ENCODE data around the gene USPL1.
"Not testable (repeated sequence)": the region's sequence is repeated elsewhere in the genome, so short reads cannot be mapped to it uniquely, and the experiment has no call there.

The USPL1 gene

GRCh38 chr13:30616927-30617314, 799 bp upstream of the USPL1 start:
- DNase-seq, result peak; percentile 90 to 97

GRCh38 chr13:30618186-30618929, 638 bp downstream of the USPL1 start:
- DNase-seq, result peak; percentile 45 to 67

- DNase-seq, result no peak
These were observed 1.2 kb downstream of the USPL1 start for GRCh38 chr13:30618930-30619279.

- no peak for DNase-seq
These were observed 2.0 kb downstream of the USPL1 start for GRCh38 chr13:30619731-30620130.

- DNase-seq, result no peak
These were observed 3.2 kb downstream of the USPL1 start for GRCh38 chr13:30620941-30621340.

- no peak for DNase-seq
These were observed 4.8 kb downstream of the USPL1 start for GRCh38 chr13:30622551-30622950.

- DNase-seq, result no peak
These were observed 5.7 kb downstream of the USPL1 start for GRCh38 chr13:30623392-30623791.

GRCh38 chr13:30624630-30625029, 6.9 kb downstream of the USPL1 start:
- no peak for DNase-seq

DNA sequence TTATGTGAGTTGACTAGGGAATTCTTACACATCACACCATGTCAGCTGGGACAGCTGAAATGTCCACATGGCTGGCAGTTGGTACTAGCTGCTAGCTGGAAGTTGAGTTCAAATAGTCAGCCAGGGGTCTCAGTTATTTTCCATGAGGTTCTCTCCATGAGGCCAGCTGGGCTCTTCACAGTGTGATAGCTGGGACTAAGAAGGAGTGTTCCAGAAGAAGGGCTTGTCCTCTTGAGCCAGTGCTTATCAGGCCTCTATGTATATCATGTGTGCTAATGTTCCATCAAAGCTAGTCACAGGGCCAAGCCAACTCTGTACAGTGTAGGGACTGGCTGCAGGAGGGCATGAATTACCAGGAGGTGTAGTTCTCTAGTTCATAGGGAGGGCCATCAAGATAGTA, 11.8 kb downstream of the USPL1 start:
- no peak for DNase-seq

DNA sequence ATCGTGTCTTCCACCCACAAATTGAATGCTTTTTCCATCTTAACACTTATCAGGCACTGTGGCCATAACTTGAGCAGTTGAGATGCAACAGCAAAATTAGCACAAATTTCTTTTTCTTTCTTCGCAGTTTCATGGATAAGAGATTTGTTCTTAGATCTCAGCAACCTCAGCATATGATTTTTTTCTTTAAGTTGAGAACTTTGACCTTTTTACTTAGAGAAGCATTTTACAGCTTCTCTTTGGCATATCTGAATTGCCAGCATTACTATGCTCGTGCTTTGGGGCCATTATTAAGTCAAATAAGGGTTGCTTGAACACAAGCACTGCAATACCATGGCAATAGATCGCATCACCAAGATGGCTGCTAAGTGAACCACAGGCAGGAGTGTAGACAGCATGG, 16.1 kb downstream of the USPL1 start:
- no peak for DNase-seq

DNA sequence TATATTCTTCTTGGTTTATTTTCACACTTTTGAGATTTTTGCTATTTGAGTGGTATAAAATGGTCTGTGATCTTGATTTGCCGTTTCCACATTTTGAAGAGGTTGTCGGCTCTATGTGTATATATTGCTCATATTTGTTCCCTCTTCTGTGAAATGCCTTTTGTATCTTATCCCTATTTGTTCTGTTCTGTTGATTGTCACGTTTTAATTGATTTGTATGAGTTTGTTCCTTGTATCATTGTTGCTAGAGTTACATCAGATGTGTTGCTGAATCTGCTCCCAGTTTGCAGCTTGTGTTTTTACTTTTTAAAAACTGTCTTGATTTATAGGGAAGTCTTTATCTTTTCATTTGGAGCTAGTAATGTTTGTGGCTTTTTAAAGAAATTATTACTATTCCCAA, 17.1 kb downstream of the USPL1 start:
- no peak for DNase-seq

DNA sequence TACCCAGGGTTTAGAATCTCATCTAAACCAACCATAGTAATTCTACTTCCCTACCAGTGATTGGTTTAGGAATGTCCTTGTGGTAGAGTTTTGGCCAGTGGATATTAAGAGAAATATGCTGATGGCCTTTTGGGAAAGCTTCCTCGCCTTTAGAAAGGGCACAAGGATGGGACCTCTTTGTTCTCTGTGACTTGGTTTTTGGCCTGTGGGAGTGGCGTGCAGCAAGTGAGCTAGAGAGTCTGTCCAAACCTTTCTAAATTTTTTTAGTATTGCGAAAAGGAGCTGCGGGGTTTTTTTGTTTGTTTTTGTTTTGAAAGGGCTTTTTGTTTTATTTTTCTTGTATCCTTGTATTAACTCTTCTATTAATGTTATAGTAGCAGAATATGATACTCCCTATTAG, 20.6 kb downstream of the USPL1 start:
- no peak for DNase-seq

DNA sequence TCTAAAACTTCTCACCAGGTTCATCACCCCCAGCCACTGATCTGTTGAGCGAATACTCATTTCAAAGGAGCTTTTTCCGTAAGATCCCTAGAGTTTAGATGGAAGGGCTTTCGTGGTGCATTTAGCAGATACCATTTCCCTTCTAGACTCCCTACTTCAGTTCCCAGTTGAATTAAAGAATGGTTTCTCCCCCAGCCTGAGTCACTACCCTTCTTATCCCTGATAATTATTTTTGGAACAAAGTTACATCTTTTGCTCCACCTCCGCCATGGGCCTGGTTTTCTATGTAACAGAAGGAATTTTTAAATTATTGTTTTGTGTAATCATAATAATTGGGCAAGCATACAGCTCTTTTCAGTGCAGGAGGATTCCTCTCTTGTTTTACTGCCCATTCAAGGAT, 22.0 kb downstream of the USPL1 start:
- no peak for DNase-seq

GRCh38 chr13:30641173-30641572, 23.5 kb downstream of the USPL1 start:
- DNase-seq, result not testable (repeated sequence)

DNA sequence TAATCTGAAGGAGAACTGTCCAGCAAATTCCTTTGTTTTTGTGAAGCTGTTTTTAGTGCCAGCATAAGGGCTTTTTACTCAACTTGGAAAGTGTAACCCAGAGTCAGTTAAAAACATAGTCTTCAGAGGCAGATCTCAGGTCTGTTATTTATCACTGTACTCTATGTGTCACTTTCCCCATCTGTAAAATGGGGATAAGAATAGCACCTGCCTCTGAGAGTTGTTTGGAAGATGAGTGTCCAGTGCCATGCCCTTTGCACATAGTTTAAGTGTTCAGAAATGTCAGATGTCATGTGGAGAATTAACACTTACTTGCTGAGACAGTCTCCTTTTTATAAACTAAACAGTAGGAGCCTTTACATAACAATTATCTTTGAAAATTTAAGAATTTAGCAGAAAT, 27.9 kb downstream of the USPL1 start:
- DNase-seq, result no peak

GRCh38 chr13:30647420-30647819, 29.7 kb downstream of the USPL1 start:
- DNase-seq, result no peak

DNA sequence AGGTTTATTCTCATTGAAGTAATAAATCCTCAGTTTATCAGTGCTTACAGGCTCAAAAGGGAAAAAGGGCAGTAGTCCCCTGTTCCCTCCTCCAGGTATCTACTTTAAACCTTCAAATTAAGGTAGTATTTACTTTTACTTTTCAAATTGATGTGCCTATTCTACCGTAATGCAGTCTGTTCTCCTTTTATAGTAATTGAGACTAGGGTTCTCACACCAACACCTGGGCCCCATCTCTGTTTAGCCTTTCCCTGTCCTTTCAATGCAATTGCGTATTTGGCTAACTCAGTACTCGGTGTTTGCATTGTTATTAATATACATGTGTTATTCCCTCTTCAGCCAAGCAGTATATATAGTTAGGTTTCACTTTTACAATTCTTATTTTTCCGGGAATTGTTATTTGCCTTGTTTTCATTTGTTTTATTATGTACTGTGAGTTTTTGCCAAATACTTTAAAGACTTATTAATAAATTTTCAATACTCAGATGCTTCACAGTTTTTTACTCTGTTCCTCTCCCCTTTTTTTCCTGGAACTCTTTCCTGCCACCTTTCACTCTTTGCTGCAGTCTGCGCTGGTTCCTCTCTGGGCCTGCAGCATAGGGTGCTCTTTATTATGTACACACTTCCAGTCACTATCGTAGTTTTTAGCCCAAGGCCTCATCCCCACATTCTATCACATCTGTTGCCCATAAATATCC, 30.3 kb downstream of the USPL1 start:
- DNase-seq, result no peak

DNA sequence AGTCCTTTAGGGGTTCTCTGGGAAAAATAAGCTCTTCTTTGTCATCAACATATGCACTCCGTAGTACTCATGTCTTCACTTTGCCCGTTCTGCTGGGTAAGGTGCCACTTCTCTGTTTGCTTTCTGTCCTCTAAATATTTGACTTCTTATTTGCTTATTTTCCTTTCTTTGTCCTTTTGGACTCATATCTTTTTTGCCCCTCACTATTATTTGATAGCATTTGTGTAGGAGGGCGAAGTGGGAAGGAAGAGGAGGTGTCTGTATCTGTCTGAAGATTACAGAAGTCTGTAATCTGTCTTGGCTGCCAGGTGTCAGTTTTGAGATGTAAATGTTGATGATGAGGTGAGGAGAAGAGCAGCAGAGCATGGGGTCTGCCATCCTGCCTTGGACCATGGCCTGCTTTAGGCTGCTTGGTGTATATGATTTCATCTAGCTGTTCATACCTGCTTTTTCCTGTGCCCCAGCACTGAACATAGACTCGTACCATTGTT, 30.8 kb downstream of the USPL1 start:
- DNase-seq, result no peak

GRCh38 chr13:30651648-30652047, 33.9 kb downstream of the USPL1 start:
- DNase-seq, result peak in 1 of 2 experiments; percentile 24

DNA sequence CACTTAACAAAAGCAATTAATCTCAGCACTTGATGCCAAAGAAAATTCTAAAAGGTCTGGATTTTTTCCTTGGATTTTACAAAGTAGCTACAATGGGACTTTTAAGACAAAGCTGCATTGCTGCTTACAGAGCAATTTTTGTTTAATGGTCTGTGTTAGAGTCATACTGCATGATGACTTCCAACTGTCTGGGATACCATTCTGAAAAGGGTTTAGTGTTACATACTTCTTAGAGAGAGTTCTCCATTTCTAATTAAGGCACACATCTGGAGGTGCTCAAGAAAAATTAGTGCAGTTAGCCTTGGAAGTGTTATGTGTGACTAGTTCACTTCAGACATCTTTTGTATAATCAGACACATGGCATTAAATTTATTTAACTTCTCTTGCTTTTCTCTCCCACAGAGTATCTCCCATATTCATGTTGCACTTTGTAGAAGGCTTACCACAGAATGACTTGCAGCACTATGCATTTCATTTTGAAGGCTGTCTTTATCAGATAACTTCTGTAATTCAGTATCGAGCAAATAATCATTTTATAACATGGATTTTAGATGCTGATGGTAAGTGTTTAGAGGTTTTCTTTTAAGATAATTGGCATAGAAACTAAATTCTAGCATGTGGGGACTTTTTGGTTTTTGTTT, 35.1 kb downstream of the USPL1 start:
- peak; percentile 62 to 82 for DNase-seq

GRCh38 chr13:30654430-30654829, 36.7 kb downstream of the USPL1 start:
- no peak for DNase-seq

- no peak for DNase-seq
These were observed 38.5 kb downstream of the USPL1 start for GRCh38 chr13:30656178-30656577.

GRCh38 chr13:30659980-30660379, 42.3 kb downstream of the USPL1 start:
- DNase-seq, result no peak

DNA sequence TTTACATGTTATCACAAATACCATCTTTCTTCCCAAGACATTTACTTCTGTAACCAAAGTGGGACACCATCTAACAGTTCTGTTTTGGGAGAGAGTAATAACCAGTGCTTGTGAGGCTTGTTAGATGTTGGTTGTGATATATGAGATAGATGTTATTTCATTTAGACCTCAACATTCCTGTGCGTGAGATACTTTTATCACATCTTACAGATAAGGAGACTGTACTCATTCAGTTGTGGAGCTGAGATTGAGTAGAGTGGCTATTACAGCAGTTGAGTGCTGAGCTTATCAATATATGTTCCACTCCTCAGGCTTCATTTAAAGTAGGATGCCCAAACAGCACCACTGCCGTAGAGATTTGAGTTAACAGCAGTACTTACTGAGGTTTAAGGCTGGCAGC, 43.1 kb downstream of the USPL1 start:
- no peak for DNase-seq
